DMS79 treated with DMSO at 0.1 percent for 48 hours (cell line): ENCODE measurements around the gene RFX2.

ENCODE experiments used
- DNase-seq: peaks from one replicate; lab custom pipeline; 2025; lab: John Stamatoyannopoulos, UW

RFX2 gene

DNA sequence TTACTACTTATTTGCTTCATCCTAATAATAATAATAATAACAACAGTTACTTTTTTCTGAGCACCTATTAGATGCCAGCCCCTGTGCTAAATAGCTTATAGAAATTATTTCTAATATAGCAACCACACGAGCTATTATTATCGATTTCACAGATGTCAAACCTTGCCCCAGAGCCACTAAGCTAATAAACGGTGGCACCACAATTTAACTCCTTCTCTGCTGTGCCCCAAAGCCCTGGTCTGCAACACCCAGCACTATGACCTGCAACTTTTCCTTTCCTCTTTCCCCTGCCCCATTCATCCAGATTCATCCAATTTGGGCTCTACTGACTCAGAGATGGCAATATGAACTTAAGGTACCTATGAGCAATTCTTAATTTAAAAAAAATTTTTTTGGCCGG is 6.4 kb downstream of the RFX2 start:
- DNase-seq: no peak

DNA sequence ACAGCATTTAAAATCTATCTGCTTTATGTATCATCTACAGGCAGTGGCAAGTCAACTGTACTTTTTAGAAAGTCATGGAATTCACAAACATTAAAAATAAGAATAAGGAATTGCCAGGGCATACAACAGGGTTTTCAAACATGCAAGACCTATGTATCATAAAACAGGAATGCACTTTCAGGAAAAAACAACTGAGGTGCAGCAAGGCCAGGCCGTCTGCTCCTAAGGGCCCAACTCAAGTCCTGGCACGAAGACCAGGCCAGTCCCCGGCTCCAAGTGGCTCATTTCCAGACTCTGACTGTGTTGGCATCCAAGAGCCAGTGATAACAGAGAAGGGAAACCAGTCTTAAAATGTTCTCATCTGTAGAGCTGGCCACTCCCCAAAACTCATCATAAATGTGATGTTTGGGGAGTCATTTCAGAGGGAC is 7.1 kb downstream of the RFX2 start:
- no peak for DNase-seq

DNA sequence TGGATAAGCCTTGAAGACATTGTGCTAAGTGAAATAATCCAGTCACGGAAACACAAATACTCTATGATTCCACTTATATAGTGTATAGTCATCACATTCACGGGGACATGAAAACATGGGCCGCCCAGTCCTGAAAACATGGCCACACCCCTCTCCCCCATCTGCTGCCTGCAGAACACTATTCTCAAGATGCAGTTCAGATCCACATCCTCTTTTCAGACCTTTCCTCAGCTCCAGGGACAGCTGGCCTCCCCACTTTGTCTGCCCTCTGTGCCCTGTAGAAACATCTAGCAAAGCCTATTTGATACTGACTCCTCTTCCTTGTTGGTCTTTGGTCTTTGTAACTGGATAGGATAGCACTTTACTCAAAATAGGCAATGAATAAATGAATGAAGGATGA is 8.3 kb downstream of the RFX2 start:
- DNase-seq: no peak

DNA sequence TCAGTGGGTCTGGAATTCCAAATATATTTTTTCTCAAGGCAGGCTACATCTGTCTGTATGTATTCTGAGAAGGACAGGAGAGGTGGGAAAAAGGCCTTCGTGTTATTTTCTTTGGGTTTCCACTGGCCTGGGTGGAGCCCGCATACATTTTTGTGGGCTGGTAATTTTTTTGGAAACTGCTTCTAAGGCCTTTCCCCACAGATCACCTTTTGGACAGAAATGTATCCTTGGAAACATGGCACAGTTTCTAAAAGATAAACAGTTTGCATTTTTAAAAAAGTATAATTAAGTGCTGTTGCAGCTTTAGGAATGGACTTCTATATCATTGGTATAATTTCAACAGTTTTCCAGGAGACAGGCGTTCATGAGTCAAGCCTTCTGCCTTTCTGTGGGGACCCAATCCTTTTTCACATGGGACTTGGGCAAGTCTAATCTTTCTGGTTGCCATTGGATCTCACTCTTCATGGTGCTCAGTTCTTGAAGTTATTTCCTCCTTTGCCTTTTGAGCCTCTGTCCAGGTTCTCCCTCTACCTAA is 8.9 kb downstream of the RFX2 start:
- DNase-seq: no peak

DNA sequence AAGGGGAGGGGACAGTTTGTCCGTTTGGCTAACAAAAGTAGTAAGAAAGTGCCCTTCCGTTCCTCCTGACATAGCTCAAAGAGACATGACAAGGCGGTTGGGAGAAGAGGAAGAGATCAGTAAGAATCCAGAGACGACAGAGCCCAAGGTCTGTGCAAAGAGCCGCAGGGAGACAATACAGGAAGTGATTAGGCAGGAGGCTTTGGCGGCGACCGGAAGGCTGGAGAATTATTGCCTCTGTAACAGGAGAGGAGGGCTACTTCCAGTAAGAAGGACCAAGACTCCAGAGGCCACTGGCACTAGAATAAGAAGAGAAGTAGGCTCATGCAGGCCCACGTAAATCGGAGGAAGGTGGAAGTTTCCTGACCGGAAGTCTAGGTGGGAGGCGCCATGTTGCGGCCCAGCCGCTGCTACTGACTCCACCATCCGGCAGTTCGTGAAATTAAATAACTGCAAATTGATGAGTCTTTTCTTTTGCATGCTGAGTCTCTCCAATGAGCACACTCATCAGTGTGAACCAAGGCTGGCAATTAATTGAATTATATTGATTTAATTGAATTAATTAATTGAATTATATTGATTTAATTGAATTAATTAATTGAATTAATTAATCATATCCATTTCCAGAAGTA is 9.9 kb downstream of the RFX2 start:
- DNase-seq: no peak

DNA sequence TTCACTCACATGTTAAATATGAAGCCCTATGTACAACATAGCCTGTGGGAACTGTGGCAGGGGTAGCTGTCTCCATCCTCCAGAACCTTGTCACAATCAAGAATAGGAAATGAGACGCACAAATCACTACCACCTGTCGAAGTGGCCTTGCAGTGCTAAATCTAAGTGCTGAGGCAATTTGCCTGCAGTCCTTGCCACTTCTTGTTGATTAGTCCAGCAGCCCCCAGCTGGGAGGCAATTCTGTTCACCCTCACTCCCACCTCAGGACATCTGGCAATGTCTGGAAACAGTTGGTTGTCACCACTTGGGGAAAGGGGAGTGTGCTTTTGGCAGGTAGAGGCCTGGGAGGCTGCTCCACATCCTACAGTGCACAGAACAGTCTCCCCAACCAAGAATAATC is 10.7 kb downstream of the RFX2 start:
- no peak for DNase-seq

DNA sequence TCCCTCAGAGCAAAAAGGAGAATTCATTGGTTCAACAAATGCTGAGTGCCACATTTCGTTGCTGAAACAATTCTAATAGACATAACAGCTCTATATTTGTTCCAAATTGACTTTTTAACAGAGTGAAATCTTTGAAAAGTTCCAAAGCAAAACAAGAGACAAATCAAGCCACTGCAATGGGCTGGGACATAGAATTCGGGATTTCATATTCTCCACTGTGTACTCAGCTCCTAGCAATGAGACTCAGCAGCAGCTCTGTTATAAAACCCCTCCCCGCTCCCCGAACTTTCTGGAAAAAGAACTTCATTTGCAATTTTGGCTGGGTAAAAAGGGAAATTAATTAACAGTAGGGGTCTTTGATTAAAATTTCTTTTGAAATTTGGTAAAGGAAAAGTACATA is 11.3 kb downstream of the RFX2 start:
- DNase-seq: no peak

DNA sequence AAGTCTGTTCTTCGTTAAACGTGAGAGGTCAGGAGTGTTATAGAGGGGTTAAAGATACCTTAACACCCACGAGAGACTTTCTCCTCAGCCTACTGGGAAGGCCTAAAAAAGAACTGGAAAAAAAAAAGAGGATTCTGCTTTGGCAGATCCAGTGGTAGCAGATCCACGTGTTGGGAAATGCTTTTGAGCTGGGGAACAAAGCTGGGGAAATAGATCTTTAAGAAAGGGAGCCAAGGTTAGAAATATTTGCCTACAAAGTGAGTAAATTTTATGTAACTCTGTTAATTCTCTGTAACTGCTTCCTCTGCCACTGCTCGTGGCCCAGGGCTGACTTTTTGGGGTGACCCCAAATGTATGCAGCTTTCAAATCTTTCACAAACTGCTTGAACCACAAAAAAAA is 11.7 kb downstream of the RFX2 start:
- DNase-seq: no peak

DNA sequence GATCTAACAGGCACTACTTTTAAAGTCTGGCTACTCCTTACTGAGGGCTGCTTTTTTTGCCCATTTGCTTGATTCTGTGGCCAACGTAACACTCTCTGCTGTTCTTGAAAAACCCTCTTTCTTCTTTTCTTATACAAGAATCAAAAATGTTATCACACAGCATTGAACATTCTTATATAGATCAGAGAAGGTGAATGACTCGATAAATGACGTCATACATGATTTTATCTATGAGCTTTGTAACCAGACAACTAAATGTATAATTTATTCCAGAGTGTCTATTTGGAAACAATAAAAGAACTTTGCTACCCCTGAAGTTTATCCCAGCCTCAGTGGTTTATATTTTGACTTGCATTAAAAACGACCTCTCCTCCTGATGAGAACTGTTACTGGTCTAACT is 12.4 kb downstream of the RFX2 start:
- no peak for DNase-seq

DNA sequence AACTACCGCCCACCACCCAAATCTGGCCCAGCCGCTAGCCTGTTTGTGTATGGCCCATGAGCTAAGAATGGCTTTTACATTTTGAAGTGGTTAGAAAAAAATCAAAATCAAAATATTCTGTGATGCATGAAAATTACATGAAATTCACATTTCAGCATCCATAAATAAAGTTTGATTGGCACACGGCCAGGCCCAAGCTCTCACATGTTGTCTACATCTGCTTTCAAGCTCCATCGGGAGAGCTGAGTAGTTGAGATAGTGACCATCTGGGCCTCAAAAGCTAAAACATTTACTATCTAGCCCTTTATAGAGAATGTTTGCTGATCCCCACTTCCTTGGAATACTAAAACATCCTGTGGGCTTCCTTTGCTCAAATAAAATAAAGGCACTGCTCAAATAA is 14.5 kb downstream of the RFX2 start:
- no peak for DNase-seq

DNA sequence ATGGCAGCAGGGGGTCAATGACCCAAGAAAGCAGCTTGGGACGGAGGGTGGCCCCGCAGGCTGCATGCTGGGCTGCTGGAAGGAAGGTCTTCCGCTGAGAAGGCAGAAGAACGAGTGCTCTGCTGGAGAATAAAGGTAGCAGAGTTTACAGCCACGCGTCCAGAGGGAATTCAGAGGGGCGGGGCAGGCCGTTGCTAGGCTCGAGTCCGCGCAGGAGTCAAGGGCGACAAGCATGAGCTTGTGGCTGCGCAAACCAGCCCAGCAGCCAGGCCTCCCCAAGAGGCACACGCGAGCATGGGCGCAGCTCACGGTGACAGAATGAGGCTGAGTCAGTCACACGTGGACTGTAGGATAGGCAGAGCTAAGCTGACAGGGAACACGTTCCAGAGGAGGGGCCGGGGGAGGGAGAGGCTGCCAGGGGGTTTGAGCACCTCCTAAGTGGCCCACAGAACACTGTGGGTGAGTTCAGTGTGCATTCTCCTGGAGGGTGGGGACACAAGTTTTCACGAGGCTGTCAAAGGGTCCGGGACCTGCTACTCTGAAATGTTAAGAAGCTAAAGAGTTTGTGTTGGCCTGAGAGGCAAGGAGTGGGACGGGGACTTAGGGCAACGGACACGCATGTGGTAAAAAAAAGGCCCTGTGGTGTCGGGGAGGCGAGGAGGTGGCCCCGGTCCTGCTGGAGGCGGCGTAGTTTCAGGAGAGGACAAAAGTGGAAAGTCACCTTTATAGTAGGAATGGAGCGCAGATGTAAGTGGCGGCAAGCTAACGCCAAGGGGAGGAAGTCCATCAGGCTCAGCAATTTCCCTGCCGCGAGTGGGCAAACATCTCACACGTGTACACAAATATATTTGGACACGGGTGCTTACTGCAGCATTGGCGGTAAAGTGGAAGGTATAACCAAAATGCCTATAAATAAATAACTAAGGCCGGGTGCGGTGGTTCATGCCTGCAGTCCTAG is 17.7 kb downstream of the RFX2 start:
- peak; percentile 90 for DNase-seq

DNA sequence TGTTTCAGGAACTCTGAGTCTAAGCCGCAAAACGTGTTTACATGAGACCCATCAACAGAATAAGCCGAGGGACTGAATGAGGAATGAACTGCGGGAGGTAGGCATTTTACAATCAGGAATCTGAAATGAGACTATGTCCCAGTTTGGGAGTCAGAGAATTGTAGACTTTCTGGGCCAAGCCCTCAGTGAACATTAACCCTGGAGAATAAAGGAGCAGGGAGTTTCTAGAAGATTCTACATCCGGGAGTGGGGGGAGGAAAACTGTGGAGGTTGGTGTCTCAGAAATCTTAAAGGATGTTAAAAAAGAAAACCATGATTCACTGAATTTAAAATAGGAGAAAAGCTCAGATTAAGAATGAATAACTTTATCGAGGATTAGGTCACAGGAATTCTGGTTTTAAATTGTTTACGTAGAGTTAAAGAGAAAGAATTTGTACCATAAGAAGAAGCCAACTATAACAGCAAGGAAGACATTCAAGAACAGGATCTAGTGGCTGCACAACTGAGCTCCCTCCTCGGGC is 18.5 kb downstream of the RFX2 start:
- no peak for DNase-seq

DNA sequence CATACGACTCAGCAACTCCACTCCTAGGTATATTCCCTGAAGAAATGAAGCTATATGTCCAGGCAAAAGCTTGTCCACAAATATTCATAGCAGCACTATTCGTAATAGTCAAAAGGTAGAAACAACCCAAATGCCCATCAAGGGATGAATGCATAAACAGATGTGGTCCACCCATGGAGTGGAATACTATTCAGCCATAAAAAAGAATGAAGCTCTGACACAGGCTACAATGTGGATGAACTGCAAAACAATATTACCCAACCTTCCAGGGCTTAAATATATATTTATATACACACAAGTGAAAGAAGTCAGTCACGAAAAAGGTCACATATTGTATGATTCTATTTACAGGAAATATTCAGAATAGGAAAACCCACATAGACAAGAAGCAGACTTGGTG is 19.7 kb downstream of the RFX2 start:
- DNase-seq: no peak

DNA sequence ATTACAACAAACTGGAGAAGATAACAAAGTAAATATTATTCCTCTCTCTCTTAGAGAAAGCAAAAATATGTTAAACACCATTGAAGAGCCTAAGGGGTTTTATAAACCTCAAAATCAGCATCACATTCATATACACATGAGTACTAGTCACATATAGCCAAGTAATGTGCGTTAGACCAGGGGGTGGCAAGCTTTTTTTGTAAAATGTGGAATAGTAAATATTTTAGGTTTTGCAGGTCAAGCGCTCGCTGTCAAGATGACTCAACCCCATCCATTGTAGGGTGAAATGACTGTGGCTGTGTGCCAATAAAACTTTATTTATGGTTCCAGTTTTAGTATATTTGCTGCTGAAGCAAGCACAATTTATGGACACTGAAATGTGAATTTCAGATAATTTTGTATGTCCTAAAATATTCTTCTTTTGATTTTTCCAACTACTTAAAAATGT is 21.7 kb downstream of the RFX2 start:
- no peak for DNase-seq

DNA sequence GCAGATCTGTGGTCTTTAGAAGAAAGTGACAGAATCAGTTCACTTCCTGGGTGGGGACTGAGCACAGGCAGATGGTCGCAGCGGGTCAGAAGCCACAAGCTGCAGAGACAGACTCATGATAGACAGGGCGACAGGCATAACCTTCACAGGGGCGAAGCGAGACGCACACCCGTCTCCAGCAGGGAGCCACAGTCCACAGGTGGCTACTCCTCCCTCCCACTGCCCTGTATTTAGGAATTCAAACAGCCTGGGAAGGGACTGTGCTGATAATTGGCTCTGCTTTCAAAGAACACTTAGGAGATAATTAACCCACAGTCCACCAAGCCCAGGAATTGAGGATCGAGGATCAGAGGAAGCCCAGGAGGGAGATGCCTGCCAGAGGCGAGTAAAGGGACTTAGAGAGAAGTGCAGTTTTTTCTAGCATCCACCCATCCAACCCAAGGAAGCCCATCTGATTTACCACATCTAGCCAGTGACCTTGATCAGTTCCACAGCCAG is 23.2 kb downstream of the RFX2 start:
- DNase-seq: peak; percentile 54

DNA sequence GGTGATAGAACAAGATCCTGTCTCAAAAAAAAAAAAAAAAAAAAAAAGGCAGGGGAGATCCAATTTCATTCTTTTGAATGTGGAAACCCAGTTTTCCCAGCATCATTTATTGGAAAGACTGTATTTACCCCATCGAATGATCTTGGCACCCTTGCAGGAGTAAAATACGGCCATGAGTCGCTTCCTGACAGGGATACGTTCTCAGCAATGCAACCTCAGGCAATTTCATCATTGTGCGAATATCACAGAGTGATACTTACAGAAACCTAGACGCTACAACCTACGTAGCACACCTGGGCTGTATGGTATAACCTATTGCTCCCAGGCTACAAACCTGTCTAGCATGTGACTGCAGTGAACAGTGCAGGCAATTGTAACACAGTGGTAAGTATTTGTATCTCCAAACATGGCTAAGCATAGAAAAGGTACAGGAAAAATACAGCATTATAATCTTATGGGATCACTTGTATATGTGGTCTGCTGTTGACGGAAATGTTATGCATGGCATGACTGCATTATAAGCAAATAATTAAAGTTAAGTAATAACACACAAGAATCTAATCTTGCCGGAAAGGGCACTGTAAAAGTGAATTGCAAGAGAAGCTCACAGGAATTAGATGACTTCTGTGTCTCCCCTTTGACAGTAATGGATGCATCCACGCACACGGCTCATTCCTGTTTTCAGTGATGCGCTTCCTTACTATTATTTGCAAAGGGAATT is 24.1 kb downstream of the RFX2 start:
- no peak for DNase-seq

DNA sequence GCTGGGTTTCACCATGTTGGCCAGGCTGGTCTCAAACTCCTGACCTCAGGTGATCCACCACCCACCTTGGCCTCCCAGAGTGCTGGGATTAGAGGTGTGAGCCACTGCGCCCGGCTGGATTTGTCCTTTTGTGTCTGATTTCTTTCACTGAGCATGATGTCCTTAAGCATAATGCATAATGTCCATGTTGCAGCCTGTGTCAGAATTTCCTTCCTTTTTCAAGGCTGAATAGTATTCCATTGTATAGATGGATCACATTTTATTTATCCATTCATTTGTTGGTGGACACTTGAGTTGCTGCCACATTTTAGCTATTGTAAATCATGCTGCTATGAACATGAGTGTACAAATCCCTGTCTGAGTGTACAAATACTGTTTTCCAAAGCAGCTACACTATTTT is 25.5 kb downstream of the RFX2 start:
- DNase-seq: no peak

DNA sequence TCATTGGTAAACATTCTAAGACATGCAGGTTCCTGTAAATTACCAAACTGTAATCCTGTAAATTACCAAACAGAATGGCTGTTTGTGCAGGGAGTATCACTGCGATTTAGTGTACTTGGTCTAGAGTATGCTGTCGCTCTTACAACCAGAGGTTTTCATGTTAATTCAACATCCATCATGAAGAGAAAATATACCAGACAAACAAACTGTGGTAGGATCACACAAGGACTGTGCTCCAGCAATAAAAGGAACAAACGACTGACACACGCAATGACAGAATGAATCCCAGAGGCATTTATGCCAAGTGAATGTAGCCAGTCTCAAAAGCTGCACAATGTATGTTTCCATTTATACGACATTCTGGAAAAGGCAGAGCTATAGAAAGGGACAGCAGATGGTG is 31.2 kb downstream of the RFX2 start:
- DNase-seq: no peak

DNA sequence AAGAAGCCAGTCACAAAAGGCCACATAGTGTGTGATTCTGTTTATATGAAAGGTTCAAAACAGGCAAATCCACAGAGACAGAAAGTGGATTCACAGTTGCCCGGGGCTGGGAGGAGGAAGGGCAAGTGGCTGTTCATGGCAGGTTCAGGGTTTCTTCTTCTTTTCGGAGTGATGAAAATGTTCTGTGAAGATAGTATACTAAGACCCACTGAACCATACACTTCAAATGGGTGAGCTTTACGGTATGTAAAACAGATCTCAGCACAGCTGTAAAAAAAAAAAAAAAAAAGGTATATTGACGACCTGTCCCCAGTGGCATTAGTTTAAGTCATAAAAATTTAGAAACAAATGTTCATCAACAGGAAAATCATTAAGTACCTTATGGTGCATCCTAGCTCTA is 32.2 kb downstream of the RFX2 start:
- no peak for DNase-seq

DNA sequence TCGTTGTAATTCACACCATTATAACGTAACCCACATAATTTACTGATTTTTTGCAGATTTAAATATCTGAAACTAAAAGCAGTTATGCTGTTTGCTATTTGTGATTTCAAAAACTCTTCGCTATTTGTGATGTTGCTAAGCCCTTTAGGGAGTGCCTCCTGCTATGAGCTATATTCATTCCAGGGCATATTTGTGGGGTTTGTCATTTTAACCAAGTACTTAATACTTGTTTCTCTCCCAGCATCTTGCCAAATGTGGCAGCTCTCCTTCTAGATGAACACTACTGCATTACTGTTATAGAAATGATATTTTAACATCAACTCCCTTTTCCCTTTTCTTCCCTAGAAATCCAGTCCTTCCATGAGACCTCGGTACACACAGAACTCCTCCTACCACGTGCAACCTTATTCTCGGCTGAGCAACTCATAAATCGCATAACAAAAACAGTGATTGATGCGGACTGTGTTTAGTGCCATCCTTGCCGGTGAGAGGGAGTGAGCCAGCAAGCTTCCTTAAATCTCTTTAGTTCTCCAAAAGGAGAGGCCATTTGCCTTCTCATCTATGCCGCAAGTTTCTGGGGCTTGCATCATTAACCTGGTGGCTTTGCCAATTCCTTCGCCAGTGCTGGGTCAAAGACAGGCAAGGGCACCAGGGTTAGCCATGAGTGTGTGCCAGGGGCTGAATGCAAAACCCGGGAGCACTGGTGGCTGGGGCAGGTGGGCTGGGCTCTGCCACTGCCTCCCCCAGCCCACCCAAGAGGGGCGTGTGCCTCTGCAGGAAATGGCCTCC is 33.4 kb downstream of the RFX2 start:
- DNase-seq: no peak

DNA sequence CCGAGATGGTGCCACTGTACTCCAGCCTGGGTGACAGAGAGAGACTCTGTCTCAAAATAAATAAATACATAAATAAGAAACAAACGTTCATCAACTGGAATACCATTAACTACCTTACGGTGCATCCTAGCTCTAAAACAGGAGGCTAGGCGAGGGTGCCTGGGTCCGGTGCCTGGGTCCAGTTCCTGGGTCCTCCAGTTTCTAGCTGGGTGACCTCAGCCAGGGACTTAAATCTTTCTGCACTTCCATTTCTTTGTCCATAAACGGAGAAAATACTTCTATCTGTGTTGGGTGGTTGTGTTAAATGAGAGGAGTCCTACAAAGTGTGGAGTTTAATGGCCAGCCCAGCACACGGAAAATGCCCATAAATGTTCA is 34.0 kb downstream of the RFX2 start:
- DNase-seq: no peak
